Neuronal stem cell (in vitro differentiated cells): ENCODE data around the gene PTPRE.
A peak's percentile ranks its signal among the peaks of the same experiment; 100 is the strongest.

Experiments
- DNase-seq: peaks from one replicate; pipeline ENCODE4 v3.0.0-alpha.2; 2013; ENCODE audit warnings: low spot score
- H2AFZ ChIP-seq: one replicate; pipeline ENCODE4 v1.6.1; 2013; ENCODE audit warnings: mild to moderate bottlenecking, low read length, inconsistent platforms
- H2AK5ac ChIP-seq: 2 replicates; pipeline ENCODE4 v1.6.1; 2013; ENCODE audit warnings: low read depth, mild to moderate bottlenecking, inconsistent platforms, low read length, moderate library complexity, mixed read lengths
- H2BK120ac ChIP-seq: 2 replicates; pipeline ENCODE4 v1.6.1; 2013; ENCODE audit warnings: low read depth, mild to moderate bottlenecking, inconsistent platforms, low read length, moderate library complexity, mixed read lengths
- H2BK12ac ChIP-seq: one replicate; pipeline ENCODE4 v1.6.1; 2013; ENCODE audit warnings: low read length, inconsistent platforms
- H2BK15ac ChIP-seq: 2 replicates; pipeline ENCODE4 v1.6.1; 2013; ENCODE audit warnings: mild to moderate bottlenecking, low read length, inconsistent platforms, mixed read lengths
- H2BK5ac ChIP-seq: one replicate; pipeline ENCODE4 v1.6.1; 2013; ENCODE audit warnings: inconsistent platforms, mild to moderate bottlenecking, low read length, moderate library complexity
- H3K14ac ChIP-seq: one replicate; pipeline ENCODE4 v1.6.1; 2013; ENCODE audit warnings: low read length, inconsistent platforms
- H3K18ac ChIP-seq: 2 replicates; pipeline ENCODE4 v1.6.1; 2013; ENCODE audit warnings: low read length, inconsistent platforms
- H3K23ac ChIP-seq: 2 replicates; pipeline ENCODE4 v1.6.1; 2013; ENCODE audit warnings: low read depth, mild to moderate bottlenecking, mixed read lengths, low read length, inconsistent platforms; ENCODE audit not compliant: poor library complexity
- H3K27ac ChIP-seq: replicated peaks from 3 replicates; pipeline ENCODE4 v1.5.1; 2013; ENCODE audit warnings: low read length, inconsistent platforms
- H3K27me3 ChIP-seq, 3 experiments: 2 replicates each; pipeline ENCODE4 v1.6.1; 2013; ENCODE audit warnings: low read length in 3 of 3, mild to moderate bottlenecking in 2 of 3, inconsistent platforms in 1 of 3, low read depth in 1 of 3, mixed read lengths in 1 of 3, moderate library complexity in 1 of 3; ENCODE audit not compliant: control insufficient read depth in 3 of 3, insufficient read depth in 3 of 3
- H3K36me3 ChIP-seq, 2 donors: replicated peaks in 1 of 2; 2 replicates each; pipeline ENCODE4 v1.6.1; 2013; ENCODE audit warnings: low read length in 2 of 2; ENCODE audit not compliant: control insufficient read depth in 2 of 2, insufficient read depth in 2 of 2
- H3K4ac ChIP-seq: 2 replicates; pipeline ENCODE4 v1.6.1; 2013; ENCODE audit warnings: inconsistent platforms, mild to moderate bottlenecking, low read length, moderate library complexity
- H3K4me1 ChIP-seq, 2 donors: 1 replicate in 1 of 2; 2 replicates in 1 of 2; pipeline ENCODE4 v1.6.1; 2013; ENCODE audit warnings: low read length in 2 of 2, low read depth in 1 of 2; ENCODE audit not compliant: control insufficient read depth in 2 of 2, insufficient read depth in 1 of 2
- H3K4me2 ChIP-seq: one replicate; pipeline ENCODE4 v1.6.1; 2013; ENCODE audit warnings: mild to moderate bottlenecking, low read length, inconsistent platforms; ENCODE audit not compliant: insufficient read depth, poor library complexity, severe bottlenecking
- H3K4me3 ChIP-seq, 2 donors: 2 replicates each; pipeline ENCODE4 v1.5.1; 2013; ENCODE audit warnings: low read length in 2 of 2, mild to moderate bottlenecking in 2 of 2, inconsistent platforms in 1 of 2, moderate library complexity in 1 of 2
- H3K79me1 ChIP-seq: one replicate; pipeline ENCODE4 v1.6.1; 2013; ENCODE audit warnings: low read depth, mild to moderate bottlenecking, inconsistent platforms, low read length, moderate library complexity
- H3K9ac ChIP-seq: one replicate; pipeline ENCODE4 v1.6.1; 2013; ENCODE audit warnings: mild to moderate bottlenecking, low read depth, low read length, inconsistent platforms; ENCODE audit not compliant: poor library complexity
- H3K9me3 ChIP-seq, 2 donors: replicated peaks in 1 of 2; 2 replicates each; pipeline versions ENCODE3 to v1.6.1; 2013; ENCODE audit warnings: low read length in 2 of 2, mild to moderate bottlenecking in 2 of 2, inconsistent platforms in 1 of 2, low read depth in 1 of 2, mixed read lengths in 1 of 2, moderate library complexity in 1 of 2; ENCODE audit not compliant: control insufficient read depth in 2 of 2, insufficient read depth in 1 of 2
- H4K8ac ChIP-seq: one replicate; pipeline ENCODE4 v1.6.1; 2013; ENCODE audit warnings: low read depth, mild to moderate bottlenecking, inconsistent platforms, low read length, moderate library complexity
- H4K91ac ChIP-seq: one replicate; pipeline ENCODE4 v1.6.1; 2013; ENCODE audit warnings: low read length, low read depth, mild to moderate bottlenecking, inconsistent platforms; ENCODE audit not compliant: poor library complexity
- WGBS, 2 donors: extraction: QIAGEN DNeasy Blood & Tissue Kit; methylation state at CpG; one replicate each; pipeline ENCODE4 v1.1.7; 2013; ENCODE audit warnings: missing lambda C conversion rate in 2 of 2, mixed read lengths in 1 of 2; ENCODE audit not compliant: insufficient read length in 2 of 2, insufficient replicate concordance in 1 of 2; ENCODE audit errors: extremely low coverage in 2 of 2; 5-methylcytosine and 5-hydroxymethylcytosine counted together

The PTPRE gene

DNA sequence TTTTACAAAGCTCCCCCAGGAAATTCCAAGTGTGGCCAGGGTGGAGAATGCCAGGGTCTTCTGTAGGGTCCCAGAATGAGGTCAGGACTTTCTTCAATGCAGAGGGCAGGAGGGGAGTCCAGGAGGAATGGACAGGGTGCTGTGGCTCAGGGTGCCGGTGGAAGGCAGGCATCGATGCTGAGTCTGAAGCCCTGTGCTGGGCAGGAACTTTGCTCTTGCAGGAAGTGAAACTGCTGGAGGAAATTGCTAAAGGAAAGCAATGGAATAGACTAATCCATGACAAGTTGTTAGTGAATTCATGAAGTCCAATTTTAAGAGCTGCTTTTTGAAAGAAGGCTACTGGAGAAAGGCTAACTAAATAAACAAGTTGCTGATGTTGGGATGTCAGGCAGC lies 14.8 kb downstream of the PTPRE start:
- Histone ChIP-seq H2BK5ac (peak overlapping the region; percentile 30), H3K27ac (no peak overlapping the region), H3K9me3 (no peaks in the 10 kb centered on the region), H4K91ac (no peak overlapping the region), H4K8ac (no peak overlapping the region), H2BK120ac (no peak overlapping the region), H3K18ac (no peak overlapping the region), H3K4ac (no peak overlapping the region), H3K23ac (no peak overlapping the region), H3K27me3 (no peaks in the 10 kb centered on the region), H3K4me1 (peaks cover 0 to 7% of the 10 kb centered on the region in 2 donors), H3K14ac (no peak overlapping the region), H3K4me3 (no peak overlapping the region), H2AK5ac (no peak overlapping the region), H3K4me2 (no peak overlapping the region), H2BK15ac (no peak overlapping the region), H3K79me1 (no peaks in the 10 kb centered on the region), H2BK12ac (no peak overlapping the region), H3K36me3 (no peaks in the 10 kb centered on the region), H2AFZ (no peak overlapping the region), H3K9ac (no peak overlapping the region)
- WGBS, 2 donors: no CpG with 5 or more reads among the region's 2 CpGs
- DNase-seq: no peak

DNA sequence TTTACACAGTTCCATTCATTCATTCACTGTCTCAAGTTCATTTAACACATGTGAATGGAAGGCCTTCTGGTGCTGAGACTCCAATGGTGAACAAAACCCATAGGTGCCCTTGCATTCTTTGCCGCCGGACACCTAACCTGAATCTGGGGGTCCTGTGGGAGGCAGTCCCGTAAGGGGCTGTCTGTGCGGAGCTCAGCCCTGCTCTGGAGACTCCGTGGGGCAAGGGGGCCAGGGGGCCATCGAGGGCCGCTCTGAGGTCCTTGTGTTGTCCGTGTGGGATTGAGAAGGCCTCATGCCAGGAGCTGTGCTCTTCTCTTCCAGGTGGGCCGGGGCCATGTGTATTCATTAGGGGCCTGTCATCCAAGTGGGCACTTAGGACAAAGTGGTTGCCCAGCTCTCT lies 15.3 kb downstream of the PTPRE start:
- Histone ChIP-seq H2BK12ac (no peak overlapping the region), H3K79me1 (no peaks in the 10 kb centered on the region), H3K4me2 (no peak overlapping the region), H3K9me3 (peaks cover 0 to 3% of the 10 kb centered on the region in 2 donors), H3K36me3 (no peaks in the 10 kb centered on the region), H3K4me1 (peaks cover 0 to 7% of the 10 kb centered on the region in 2 donors), H4K8ac (no peak overlapping the region), H2AK5ac (no peak overlapping the region), H2BK15ac (no peak overlapping the region), H3K18ac (peak overlapping the region; percentile 67), H3K4ac (no peak overlapping the region), H2BK5ac (peak overlapping the region; percentile 17), H3K14ac (no peak overlapping the region), H2BK120ac (no peak overlapping the region), H4K91ac (no peak overlapping the region), H3K4me3 (no peak overlapping the region), H3K27ac (no peak overlapping the region), H3K27me3 (no peaks in the 10 kb centered on the region), H3K9ac (no peak overlapping the region), H3K23ac (no peak overlapping the region), H2AFZ (no peak overlapping the region)
- no peak for DNase-seq
- WGBS, 2 donors: no CpG with 5 or more reads among the region's 9 CpGs

DNA sequence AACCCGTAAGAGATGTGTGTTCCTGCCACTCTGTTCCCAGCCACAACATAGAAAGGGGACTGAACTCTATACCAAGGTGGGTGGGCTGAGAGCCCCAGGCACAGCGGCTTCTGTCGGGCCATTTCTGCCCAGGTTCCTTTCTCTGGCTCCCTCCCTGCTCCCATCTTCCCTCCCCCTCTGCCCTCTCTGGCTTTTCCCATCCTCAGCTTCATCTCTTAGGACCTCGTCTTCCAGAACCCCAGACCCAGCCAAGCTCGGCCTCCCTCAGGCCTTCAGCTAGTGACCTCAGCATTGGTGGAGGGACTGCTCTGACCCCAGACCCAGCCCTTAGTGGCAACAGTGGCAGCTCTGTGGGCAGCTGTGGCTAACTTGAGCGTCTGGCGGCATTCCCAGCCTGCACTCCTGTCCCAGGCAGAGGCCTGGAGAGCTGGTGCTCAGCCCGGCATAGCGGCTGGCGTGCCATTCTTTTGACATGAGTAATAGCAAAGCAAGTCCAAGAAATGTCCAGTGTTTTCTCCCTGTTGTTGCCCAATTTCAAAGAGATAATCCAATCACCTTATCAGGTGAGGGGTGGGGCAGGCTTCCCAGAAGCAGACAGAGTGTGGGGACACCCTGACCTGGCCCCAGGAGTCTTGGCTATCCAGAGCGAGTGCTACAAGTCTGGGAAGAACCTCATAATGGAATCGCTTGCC lies 15.9 kb downstream of the PTPRE start:
- no peak overlapping the region for H2BK12ac ChIP-seq
- no peak overlapping the region for H3K4me2 ChIP-seq
- peak overlapping the region; percentile 61 for H2AK5ac ChIP-seq
- H4K8ac ChIP-seq: no peak overlapping the region
- H3K79me1 ChIP-seq: no peaks in the 10 kb centered on the region
- peaks cover 0 to 3% of the 10 kb centered on the region in 2 donors for H3K9me3 ChIP-seq
- H3K18ac ChIP-seq: peak overlapping the region; percentile 35
- H3K27me3 ChIP-seq: no peaks in the 10 kb centered on the region
- no peak overlapping the region for H2AFZ ChIP-seq
- no peak overlapping the region for H3K9ac ChIP-seq
- H2BK120ac ChIP-seq: no peak overlapping the region
- H3K4ac ChIP-seq: no peak overlapping the region
- WGBS, 2 donors: no CpG with 5 or more reads among the region's 12 CpGs
- no peak overlapping the region for H3K27ac ChIP-seq
- H3K36me3 ChIP-seq: no peaks in the 10 kb centered on the region
- H3K23ac ChIP-seq: no peak overlapping the region
- peaks cover 0 to 7% of the 10 kb centered on the region in 2 donors for H3K4me1 ChIP-seq
- H2BK5ac ChIP-seq: peak overlapping the region; percentile 17
- peak overlapping the region; percentile 95 for H2BK15ac ChIP-seq
- no peak overlapping the region for H3K14ac ChIP-seq
- peak overlapping the region in 1 of 2 donors; percentile 42 for H3K4me3 ChIP-seq
- DNase-seq: no peak
- no peak overlapping the region for H4K91ac ChIP-seq

DNA sequence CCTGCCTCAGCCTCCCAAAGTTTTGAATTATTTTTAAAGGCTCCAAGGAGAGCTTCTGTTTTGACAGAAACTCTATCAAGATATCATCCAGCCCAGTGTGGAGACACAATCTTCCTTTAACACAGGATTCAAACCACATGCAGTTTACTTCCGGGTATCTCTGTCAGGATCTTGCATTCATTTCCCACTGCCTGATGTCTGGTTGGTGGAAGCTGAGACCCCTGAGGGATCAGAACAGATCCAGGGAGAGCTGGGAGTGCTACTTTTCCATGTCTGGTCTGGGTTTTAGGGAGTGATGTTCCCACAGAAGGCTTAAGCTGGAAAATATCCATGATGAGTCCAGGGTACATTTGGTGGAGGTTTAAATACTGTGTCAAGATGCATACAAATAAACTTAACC lies 16.7 kb downstream of the PTPRE start:
- Histone ChIP-seq H3K14ac (no peak overlapping the region), H3K27ac (no peak overlapping the region), H3K4me3 (no peak overlapping the region), H2AFZ (no peak overlapping the region), H4K91ac (no peak overlapping the region), H3K36me3 (no peaks in the 10 kb centered on the region), H3K18ac (no peak overlapping the region), H3K9me3 (peaks cover 0 to 3% of the 10 kb centered on the region in 2 donors), H2AK5ac (no peak overlapping the region), H2BK12ac (no peak overlapping the region), H3K4me2 (no peak overlapping the region), H3K27me3 (no peaks in the 10 kb centered on the region), H3K4ac (no peak overlapping the region), H3K4me1 (peaks cover 0 to 7% of the 10 kb centered on the region in 2 donors), H2BK5ac (no peak overlapping the region), H2BK15ac (no peak overlapping the region), H3K23ac (no peak overlapping the region), H2BK120ac (no peak overlapping the region), H4K8ac (no peak overlapping the region), H3K9ac (no peak overlapping the region), H3K79me1 (no peaks in the 10 kb centered on the region)
- no CpG with 5 or more reads among the region's 1 CpG for WGBS, 2 donors
- DNase-seq: no peak
